Heart left ventricle (tissue), 16 donors: ENCODE results near the gene MSI2. TPM values are rescaled to one million over a fixed set of nuclear protein-coding genes. Genes with fewer than 3 reads are reported as not detected.

Experiments used
- ATAC-seq, 4 donors: fragments of 200-7000 bp; cut with Tn5 transposase; one replicate each; pipeline ENCODE4 v1.9.1; 2020 to 2022; ENCODE audit warnings: moderate library complexity in 4 of 4, mild to moderate bottlenecking in 3 of 4, moderate number of reproducible peaks in 1 of 4
- DNase-seq, 5 donors: peaks; one replicate each; pipeline ENCODE4 v3.0.0-alpha.2; 2020
- H3K27ac ChIP-seq, 12 donors: fragments of 200-600 bp; sonication (generic) in 4 of 12; one replicate each; pipeline versions ENCODE4 v1.5.0 to v1.8.0; 2016 to 2022; ENCODE audit warnings: mild to moderate bottlenecking in 2 of 12
- H3K27me3 ChIP-seq, 9 donors: fragments of 200-600 bp; sonication (generic) in 2 of 9; one replicate each; pipeline versions ENCODE4 v1.5.1 to v1.8.0; 2016 to 2022; ENCODE audit warnings: mild to moderate bottlenecking in 3 of 9
- H3K36me3 ChIP-seq, 9 donors: fragments of 200-600 bp; sonication (generic) in 2 of 9; one replicate each; pipeline versions ENCODE4 v1.5.0 to v1.8.0; 2018 to 2022; ENCODE audit warnings: mild to moderate bottlenecking in 2 of 9
- H3K4me1 ChIP-seq, 12 donors: fragments of 200-600 bp; sonication (generic) in 4 of 12; one replicate each; pipeline versions ENCODE4 v1.5.0 to v1.8.0; 2016 to 2022; ENCODE audit warnings: mild to moderate bottlenecking in 3 of 12
- H3K4me3 ChIP-seq, 12 donors: fragments of 200-600 bp; sonication (generic) in 4 of 12; one replicate each; pipeline versions ENCODE4 v1.5.0 to v1.8.0; 2017 to 2022; ENCODE audit warnings: mild to moderate bottlenecking in 9 of 12, moderate library complexity in 4 of 12
- H3K9me3 ChIP-seq, 12 donors: fragments of 200-600 bp; sonication (generic) in 4 of 12; one replicate each; pipeline versions ENCODE4 v1.5.0 to v1.8.0; 2016 to 2022; ENCODE audit warnings: mild to moderate bottlenecking in 1 of 12
- POLR2A ChIP-seq, 2 donors: fragments of 450-650 bp; IDR thresholded peaks; one replicate each; pipeline ENCODE4 v1.6.1; 2017; ENCODE audit warnings: antibody characterized with exemption in 2 of 2, mild to moderate bottlenecking in 2 of 2, moderate library complexity in 2 of 2
- WGBS, 4 donors: extraction: QIAGEN DNeasy Blood & Tissue Kit in 2 of 4; methylation state at CpG; one replicate each; pipeline versions ENCODE4 v1.1.5 to v1.1.7; 2013 to 2018; 5-methylcytosine and 5-hydroxymethylcytosine counted together
- intact Hi-C, 10 donors: fragments of 100-400 bp; cut with DNase I; formaldehyde crosslinking; loops; one replicate each; pipeline versions ENCODE4 v1.11.1 to v1.14.2; 2022
- polyA plus RNA-seq, 2 donors: library from polyadenylated mRNA; stranded (reverse); fragments of 200-250 nt; gene quantifications; one replicate each; pipeline ENCODE4 v1.2.3, GENCODE V29; 2013
- total RNA-seq, 9 donors: library from RNA; depleted of rRNA in 2 of 9; stranded (reverse); fragments of >200 nt in 2 of 9; fragmentation: NEBNext Ultra II Directional in 3 of 9; extraction: Animal tissue kit (Norgen Biotek cat#: 25700) in 3 of 9; gene quantifications; one replicate each; pipeline versions ENCODE4 v1.1.0 to v1.2.4, GENCODE V29; 2016 to 2023
- TF ChIP-seq, protein P1 (sequence below), 12 donors: fragments of 200-600 bp; sonication (generic) in 4 of 12; IDR thresholded peaks; one replicate each; pipeline versions ENCODE4 v1.5.0 to v1.8.0; 2018 to 2022; ENCODE audit warnings: antibody characterized with exemption in 12 of 12, mild to moderate bottlenecking in 5 of 12
- donor health status: ischemic (EF 13 %, LVEDD 7.1; RV severe dilation, severe dysfunction).
- donor health status: healthy with polysubstance abuse.
- donor health status: DM: no; HTN: yes; CAD: no.
- donor health status: DM: no; HTN: no; CAD: no.
- donor health status: ischemic (EF 25% LVEDD 6.9; RV normal size, moderate dysfunction).
- donor health status: ischemic (EF 25% LVEDD 5.7; RV mildly dilated, moderate dysfunction).
- donor health status: healthy.
- donor health status: DM: yes; HTN: yes; CAD: no.
- donor health status: ischemic (EF 35%, LVEDD 5.7; RV mildly dilated, moderate dysfunction).
- donor health status: nonischemic (EF 11% LVEDD 7.7; RV severe dilation, severe dysfunction).
- donor health status: DM: yes; HTN: yes; CAD: no.
- donor health status: PGD.
- donor health status: ischemic (EF 29% LVEDD 5.4; RV normal size, mild dysfunction).
- donor health status: nonischemic (EF 23%, LVEDD 6.1; RV moderate dilation, normal function).

MSI2 gene
- total and polyA plus RNA-seq, 11 donors: 35.9 to 120 (median 104) TPM

DNA sequence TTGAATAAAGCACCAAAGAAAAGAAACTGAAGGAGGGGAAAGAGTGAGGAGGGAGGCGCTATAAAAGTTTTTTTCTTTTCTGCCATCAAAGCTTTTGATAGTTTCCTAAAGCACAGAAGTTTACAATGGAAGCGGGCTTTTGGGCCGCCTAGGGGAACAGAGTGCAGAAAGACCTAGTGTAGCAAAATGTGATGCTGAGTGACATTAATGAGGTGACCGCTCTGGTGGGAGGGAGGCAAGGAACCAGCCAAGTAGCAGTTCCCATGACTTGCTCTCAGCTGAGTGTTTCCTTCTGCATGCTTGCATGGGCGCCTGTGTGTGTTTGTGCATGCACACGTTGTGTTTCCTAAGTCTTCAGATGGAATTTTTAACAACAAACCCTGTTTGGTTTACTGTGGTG, 15.5 kb downstream of the MSI2 start:
- Histone ChIP-seq H3K9me3 (no peaks in the 10 kb centered on the region), H3K4me3 (no peak overlapping the region), H3K27me3 (no peaks in the 10 kb centered on the region), H3K36me3 (peaks cover 0 to 61% (median 27%) of the 10 kb centered on the region in 9 donors), H3K4me1 (peaks cover 0 to 45% (median 10%) of the 10 kb centered on the region in 12 donors), H3K27ac (no peak overlapping the region)
- TF ChIP-seq, protein P1, sequence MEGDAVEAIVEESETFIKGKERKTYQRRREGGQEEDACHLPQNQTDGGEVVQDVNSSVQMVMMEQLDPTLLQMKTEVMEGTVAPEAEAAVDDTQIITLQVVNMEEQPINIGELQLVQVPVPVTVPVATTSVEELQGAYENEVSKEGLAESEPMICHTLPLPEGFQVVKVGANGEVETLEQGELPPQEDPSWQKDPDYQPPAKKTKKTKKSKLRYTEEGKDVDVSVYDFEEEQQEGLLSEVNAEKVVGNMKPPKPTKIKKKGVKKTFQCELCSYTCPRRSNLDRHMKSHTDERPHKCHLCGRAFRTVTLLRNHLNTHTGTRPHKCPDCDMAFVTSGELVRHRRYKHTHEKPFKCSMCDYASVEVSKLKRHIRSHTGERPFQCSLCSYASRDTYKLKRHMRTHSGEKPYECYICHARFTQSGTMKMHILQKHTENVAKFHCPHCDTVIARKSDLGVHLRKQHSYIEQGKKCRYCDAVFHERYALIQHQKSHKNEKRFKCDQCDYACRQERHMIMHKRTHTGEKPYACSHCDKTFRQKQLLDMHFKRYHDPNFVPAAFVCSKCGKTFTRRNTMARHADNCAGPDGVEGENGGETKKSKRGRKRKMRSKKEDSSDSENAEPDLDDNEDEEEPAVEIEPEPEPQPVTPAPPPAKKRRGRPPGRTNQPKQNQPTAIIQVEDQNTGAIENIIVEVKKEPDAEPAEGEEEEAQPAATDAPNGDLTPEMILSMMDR (IDR thresholded peaks at IDR 0.05): no peak
- TF ChIP-seq POLR2A (IDR thresholded peaks at IDR 0.05): no peak
- DNase-seq: no peak
- 90 to 96% (median 95%) methylated on average over 6 of the region's 6 CpGs for WGBS, 4 donors
- ATAC-seq: no peak
- intact Hi-C loops: no loop called here

DNA sequence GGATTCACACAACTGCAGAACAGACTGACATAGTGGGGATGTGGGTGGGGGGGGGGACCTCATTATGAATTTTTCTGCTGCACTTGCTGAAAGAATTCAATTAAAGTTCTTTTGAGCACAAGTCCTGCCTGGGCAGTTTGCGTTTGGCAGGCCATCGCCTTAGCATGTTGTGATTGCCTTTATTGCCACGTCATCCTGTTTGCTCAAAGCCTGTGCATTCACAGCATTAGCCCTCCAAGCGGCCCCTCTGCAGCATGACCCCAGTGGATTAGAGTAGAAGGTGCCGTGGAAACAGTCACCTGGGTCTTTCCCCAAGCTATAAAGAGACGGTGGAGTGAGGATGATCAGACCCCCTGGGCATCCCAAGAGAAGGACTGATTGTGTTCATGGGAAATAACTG, 17.2 kb downstream of the MSI2 start:
- no peak for ATAC-seq
- TF ChIP-seq, protein P1 (IDR thresholded peaks at IDR 0.05): no peak
- TF ChIP-seq POLR2A (IDR thresholded peaks at IDR 0.05): no peak
- H3K27me3 ChIP-seq: no peaks in the 10 kb centered on the region

DNA sequence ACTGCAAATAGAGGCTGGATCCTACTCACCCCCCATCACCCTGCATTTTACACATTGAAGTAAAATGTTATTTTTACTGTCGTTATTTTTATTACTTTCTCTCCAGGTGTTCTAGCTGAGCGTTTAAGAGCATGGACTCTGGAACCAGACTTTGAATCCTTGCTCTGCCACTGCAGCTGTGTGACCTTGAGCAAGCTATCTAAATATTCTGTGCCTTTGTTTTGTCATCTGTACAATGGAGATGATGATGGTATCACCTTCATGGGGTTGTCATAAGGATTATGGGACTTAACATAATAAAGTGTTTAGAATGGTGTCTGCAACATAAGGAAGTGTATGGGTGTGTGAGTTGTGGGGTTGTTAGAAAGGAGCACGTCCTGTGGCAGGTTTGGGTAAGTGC, 17.8 kb downstream of the MSI2 start:
- no peak for TF ChIP-seq POLR2A (IDR thresholded peaks at IDR 0.05)
- TF ChIP-seq, protein P1 (IDR thresholded peaks at IDR 0.05): no peak
- H3K27me3 ChIP-seq: no peaks in the 10 kb centered on the region
- ATAC-seq (no peak), DNase-seq (no peak)
- H3K27ac ChIP-seq: no peak overlapping the region
- intact Hi-C loops: no loop called here
- no peaks in the 10 kb centered on the region for H3K9me3 ChIP-seq
- 92 to 98% (median 96%) methylated on average over 3 of the region's 3 CpGs for WGBS, 4 donors
- peaks cover 0 to 43% (median 19%) of the 10 kb centered on the region in 9 donors for H3K36me3 ChIP-seq
- H3K4me3 ChIP-seq: no peak overlapping the region
- H3K4me1 ChIP-seq: peaks cover 0 to 38% (median 10%) of the 10 kb centered on the region in 12 donors

More for the DNA sequence above, 17.2 kb downstream of the MSI2 start:
- intact Hi-C loops: no loop called here
- H3K4me3 ChIP-seq: no peak overlapping the region
- DNase-seq: no peak
- peaks cover 0 to 41% (median 10%) of the 10 kb centered on the region in 12 donors for H3K4me1 ChIP-seq
- no peak overlapping the region for H3K27ac ChIP-seq
- WGBS, 4 donors: 94 to 96% (median 95%) methylated on average over 6 of the region's 6 CpGs
- no peaks in the 10 kb centered on the region for H3K9me3 ChIP-seq
- H3K36me3 ChIP-seq: peaks cover 0 to 45% (median 22%) of the 10 kb centered on the region in 9 donors

DNA sequence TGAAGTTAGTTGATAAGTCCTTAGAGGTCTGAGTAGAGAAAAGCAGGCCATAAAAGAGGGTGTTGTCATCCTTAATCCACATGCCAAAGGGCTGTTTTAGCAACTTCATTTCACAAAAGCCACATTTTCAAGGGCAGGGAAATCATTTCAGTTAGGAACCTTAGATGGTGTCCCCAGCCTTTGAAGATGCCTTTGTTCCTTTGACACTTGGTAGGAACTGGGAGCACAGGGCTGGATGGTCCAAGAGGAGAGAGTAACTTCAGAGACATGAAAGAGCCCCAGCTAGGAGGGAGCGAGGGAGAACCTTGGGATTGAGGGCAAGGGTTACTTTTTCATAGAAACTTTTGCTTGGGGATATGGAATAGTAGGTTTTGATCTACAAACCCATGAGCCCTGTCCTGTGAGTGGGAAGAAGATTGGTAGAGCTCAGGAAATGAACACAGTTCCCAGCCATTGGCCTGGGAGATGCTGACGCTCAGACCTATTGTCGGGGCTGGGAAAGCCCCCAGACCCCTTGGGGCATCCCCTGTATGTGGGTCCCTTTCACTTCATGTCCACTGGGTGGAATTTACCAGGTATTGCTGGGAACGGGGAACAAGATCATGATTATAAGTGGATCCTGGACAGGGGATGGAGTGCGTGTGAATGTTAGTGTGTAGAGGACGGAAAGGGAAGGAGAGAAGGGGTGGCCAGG, 18.9 kb downstream of the MSI2 start:
- DNase-seq (no peak), ATAC-seq (no peak)
- Histone ChIP-seq H3K4me1 (peaks cover 0 to 41% (median 6%) of the 10 kb centered on the region in 12 donors), H3K4me3 (no peak overlapping the region), H3K27me3 (no peaks in the 10 kb centered on the region), H3K9me3 (no peaks in the 10 kb centered on the region), H3K36me3 (peaks cover 0 to 35% (median 12%) of the 10 kb centered on the region in 9 donors), H3K27ac (no peak overlapping the region)
- WGBS, 4 donors: 87 to 92% (median 88%) methylated on average over 6 of the region's 6 CpGs
- TF ChIP-seq, protein P1 (IDR thresholded peaks at IDR 0.05): no peak
- no peak for TF ChIP-seq POLR2A (IDR thresholded peaks at IDR 0.05)
- intact Hi-C loops: no loop called here
